Stimulated activated CD8-positive, alpha-beta memory T cell treated with anti-CD3 and anti-CD28 coated beads, Interleukin-4, amount 100 ng/mL, for 4 hours (primary cell): ENCODE measurements around the gene SLC35F2.

Experiments used
- DNase-seq, 2 donors: peaks; one replicate each; pipeline ENCODE4 v3.0.0-alpha.2; 2020; ENCODE audit warnings: low read depth in 2 of 2, low spot score in 1 of 2

Gene SLC35F2

DNA sequence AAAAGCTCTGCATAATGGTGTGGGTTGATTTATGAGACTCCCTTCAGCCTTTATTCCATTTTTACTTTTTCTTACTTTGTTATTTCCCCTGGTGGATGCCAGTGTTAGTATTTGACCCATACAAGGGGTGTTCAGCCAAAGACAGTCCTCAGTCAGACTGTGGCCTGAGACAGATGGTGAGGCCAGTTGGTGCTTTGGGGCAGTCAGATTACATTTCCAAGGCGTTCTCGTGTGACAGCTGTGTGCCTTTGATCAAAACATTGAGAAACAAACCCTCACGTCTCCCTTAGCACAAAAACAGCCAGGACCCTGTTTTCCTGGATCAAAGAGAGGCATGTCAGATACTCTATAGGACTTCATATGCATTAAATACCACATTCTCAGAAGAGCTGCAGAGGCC lies 115.4 kb downstream of the SLC35F2 start:
- no peak for DNase-seq

DNA sequence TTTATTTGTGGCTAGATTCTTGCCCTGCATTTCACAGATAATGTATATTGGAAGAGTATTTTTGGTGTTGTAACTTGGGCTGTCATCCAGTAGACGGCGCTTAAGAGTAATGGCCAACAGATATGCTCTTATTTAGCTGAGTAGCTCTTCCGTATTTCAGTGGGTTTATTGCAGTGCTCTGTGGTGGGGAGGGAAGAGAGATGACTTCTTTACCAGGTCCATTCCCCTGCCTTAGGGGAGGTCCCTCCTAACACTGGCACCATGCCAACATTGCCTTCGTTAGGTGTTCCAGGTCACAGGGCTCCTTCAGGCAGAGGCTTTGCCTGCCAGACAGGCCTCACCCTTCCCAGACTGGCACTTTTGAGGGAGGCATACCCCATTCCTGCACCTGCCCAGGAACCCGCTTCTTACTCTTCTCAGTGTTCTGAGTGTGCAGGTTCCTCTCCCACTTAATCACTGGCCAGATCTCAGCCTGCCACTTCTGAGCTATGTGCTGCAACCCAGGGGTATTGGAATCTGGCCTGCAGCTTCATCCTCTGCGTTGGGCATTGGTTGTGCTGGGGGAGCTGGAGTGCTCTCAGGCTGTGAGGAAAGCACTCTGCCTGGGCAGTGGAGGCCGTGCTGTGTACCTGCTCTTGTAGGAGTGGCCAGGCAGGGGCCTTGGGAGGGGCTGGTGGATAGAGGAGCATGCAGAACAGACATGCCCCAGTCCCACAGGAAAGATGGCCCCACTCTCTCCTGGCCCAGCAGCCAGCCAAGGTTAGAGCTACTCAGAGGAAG lies 117.4 kb downstream of the SLC35F2 start:
- DNase-seq: no peak
